Subcutaneous abdominal adipose tissue (tissue), 5 donors: Measurements from ENCODE around the gene MSI2.

Experiments
- H3K27ac ChIP-seq: one replicate; pipeline ENCODE4 v1.7.0; 2013; ENCODE audit warnings: low read depth, mild to moderate bottlenecking, inconsistent platforms, low read length, moderate library complexity
- H3K27me3 ChIP-seq, 5 donors: one replicate each; pipeline ENCODE4 v1.7.0; 2013; ENCODE audit warnings: low read length in 5 of 5, inconsistent platforms in 1 of 5; ENCODE audit not compliant: control insufficient read depth in 5 of 5, insufficient read depth in 4 of 5
- H3K36me3 ChIP-seq, 5 donors: one replicate each; pipeline ENCODE4 v1.7.0; 2013; ENCODE audit warnings: low read length in 5 of 5; ENCODE audit not compliant: control insufficient read depth in 5 of 5, insufficient read depth in 5 of 5
- H3K4me1 ChIP-seq, 5 donors: one replicate each; pipeline ENCODE4 v1.7.0; 2013; ENCODE audit warnings: low read length in 5 of 5, mild to moderate bottlenecking in 3 of 5, moderate library complexity in 1 of 5; ENCODE audit not compliant: control insufficient read depth in 5 of 5, insufficient read depth in 5 of 5
- H3K4me3 ChIP-seq, 5 donors: one replicate each; pipeline ENCODE4 v1.7.0; 2013; ENCODE audit warnings: low read length in 5 of 5, low read depth in 1 of 5
- H3K9ac ChIP-seq, 5 donors: one replicate each; pipeline ENCODE4 v1.7.0; 2013; ENCODE audit warnings: low read length in 5 of 5, mild to moderate bottlenecking in 4 of 5, moderate library complexity in 3 of 5
- H3K9me3 ChIP-seq, 5 donors: one replicate each; pipeline ENCODE4 v1.7.0; 2013; ENCODE audit warnings: low read length in 5 of 5; ENCODE audit not compliant: control insufficient read depth in 5 of 5
- donor health status: healthy.
- donor health status: healthy.
- donor health status: healthy.
- donor health status: healthy.
- donor health status: healthy.

MSI2 gene

DNA sequence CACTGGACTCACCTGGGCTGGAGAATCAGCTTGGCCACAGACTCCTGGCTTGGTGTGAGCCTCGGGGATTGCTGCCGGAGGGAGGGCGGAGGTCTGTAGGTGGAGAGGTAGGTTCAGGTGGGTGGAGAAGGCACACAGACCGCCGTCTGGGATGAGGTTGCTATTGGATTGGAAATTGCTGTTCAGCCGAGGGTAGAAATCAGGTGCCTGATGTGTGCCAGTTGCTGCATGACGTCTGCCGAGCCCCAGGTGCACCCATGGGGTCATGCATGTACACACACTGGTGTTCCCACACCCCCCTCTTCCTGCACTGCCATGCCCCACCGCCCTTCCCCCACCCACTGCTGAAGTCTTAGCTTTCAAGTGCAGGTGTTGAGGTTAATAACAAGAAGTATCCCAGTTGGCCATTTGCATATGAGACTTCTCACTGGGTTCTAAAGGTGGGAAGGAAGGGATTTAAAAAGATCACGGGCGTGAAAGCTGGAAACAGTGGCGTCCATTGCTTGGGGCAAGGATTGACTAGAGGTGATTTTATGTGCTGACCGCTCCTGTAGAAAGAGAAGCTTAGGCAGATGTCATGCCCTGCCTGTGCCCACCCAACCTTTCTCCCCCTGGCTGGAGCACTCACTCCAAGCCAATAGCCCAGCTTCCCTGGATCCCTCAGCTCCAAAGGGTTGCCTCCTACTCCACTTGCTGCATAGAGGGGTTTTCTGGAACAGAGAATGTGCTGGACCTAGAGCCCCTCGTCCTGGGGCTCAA, 295.2 kb downstream of the MSI2 start:
- Histone ChIP-seq H3K27ac (no peak overlapping the region), H3K36me3 (no peaks in the 10 kb centered on the region), H3K27me3 (peaks cover 0 to 22% (median 9%) of the 10 kb centered on the region in 5 donors), H3K9me3 (no peaks in the 10 kb centered on the region), H3K9ac (no peak overlapping the region), H3K4me1 (peaks cover 0 to 10% (median 2%) of the 10 kb centered on the region in 5 donors), H3K4me3 (no peak overlapping the region)

DNA sequence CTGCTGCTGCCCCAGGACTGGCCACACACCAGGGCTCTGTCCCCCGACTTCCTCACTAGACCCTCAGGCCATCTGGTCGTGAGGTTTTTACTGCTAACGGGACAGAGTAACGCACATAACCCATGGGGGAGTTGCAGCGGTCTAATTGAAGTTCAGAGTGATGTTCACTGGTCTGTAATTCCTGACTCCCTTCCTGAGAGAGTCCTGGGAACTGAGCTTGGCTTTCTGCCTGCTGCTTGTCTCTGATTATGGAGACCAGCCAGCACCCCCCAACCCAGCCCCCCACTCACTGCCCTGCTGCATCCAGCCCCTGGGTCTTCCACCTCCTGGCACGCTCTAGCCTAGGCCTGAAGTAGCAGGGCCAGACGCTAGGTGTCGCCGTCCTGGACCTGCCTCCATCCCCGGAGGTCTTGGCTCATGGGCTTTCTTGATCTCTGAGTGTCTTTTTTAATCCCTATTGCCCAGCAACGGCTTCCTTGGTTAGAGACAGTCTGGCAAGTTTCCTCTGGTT, 295.8 kb downstream of the MSI2 start:
- Histone ChIP-seq H3K4me1 (peaks cover 0 to 10% (median 2%) of the 10 kb centered on the region in 5 donors), H3K4me3 (no peak overlapping the region), H3K9ac (no peak overlapping the region), H3K27me3 (peaks cover 0 to 22% (median 9%) of the 10 kb centered on the region in 5 donors), H3K27ac (no peak overlapping the region), H3K9me3 (no peaks in the 10 kb centered on the region), H3K36me3 (no peaks in the 10 kb centered on the region)

DNA sequence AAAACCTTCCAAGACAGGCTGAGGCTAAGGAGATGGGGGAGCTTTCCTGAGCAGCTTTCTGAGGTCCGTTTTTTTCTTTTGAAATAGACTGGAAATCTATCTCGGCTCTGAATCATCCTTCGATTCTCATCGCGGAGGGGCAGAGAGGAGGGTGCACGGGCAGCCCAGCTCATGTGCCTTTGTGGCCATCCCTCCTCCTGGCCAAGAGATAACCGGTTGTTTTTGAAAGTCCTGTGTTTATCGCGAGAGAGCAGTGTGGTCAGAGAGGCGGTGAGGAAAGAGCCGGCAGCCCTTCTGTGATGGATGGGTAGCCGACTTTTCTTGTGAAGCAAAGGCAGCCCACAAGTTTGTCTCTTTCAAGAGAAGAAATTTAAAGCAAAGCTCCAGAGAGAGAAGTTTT, 297.2 kb downstream of the MSI2 start:
- Histone ChIP-seq H3K36me3 (no peaks in the 10 kb centered on the region), H3K9ac (no peak overlapping the region), H3K9me3 (no peaks in the 10 kb centered on the region), H3K4me1 (peaks cover 0 to 4% (median 2%) of the 10 kb centered on the region in 5 donors), H3K27ac (no peak overlapping the region), H3K4me3 (no peak overlapping the region), H3K27me3 (peaks cover 0 to 19% (median 9%) of the 10 kb centered on the region in 5 donors)

DNA sequence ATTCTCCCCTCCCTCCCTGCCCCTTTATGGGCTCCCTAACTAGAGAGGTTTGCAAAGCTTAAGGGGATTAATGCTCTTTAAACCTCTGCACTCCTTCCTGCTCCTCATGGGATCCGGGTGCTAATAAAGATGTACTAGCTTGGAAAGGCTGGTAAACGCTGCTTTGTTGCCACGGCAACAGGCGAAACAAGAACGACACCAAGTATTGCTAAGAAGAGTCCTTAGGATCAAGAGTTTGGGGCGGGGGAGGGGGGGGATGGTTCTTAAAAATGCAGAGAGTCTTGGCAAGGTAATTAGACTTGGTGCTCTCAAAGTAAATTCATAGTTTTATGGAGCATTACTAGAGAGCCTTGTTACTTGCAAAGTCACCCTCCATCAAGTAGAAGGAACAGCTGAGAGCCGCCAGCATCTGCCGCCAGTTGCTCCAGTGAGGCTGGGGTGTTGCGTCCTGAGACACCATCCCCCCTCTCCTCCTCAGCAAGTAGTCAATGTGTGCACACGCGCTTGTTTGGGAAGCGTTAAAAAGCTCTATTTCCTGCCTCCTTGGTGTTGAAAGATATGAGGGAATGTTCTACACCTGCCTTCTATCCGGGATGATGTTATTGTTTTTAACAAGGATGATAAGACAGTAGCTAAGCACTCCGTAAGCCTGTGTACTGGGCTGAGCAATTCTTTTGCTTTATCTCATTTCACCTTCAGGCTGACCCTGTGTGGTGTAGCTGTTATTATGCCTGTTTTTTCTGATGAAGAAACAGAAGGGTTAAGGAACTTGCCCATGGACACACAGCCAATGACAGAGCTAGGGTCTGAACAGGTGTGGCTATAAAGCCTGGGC, 297.9 kb downstream of the MSI2 start:
- no peaks in the 10 kb centered on the region for H3K36me3 ChIP-seq
- H3K4me3 ChIP-seq, result no peak overlapping the region
- no peaks in the 10 kb centered on the region for H3K9me3 ChIP-seq
- H3K27ac ChIP-seq, result no peak overlapping the region
- H3K9ac ChIP-seq, result no peak overlapping the region
- peaks cover 0 to 19% (median 9%) of the 10 kb centered on the region in 5 donors for H3K27me3 ChIP-seq
- peaks cover 0 to 4% (median 2%) of the 10 kb centered on the region in 5 donors for H3K4me1 ChIP-seq

DNA sequence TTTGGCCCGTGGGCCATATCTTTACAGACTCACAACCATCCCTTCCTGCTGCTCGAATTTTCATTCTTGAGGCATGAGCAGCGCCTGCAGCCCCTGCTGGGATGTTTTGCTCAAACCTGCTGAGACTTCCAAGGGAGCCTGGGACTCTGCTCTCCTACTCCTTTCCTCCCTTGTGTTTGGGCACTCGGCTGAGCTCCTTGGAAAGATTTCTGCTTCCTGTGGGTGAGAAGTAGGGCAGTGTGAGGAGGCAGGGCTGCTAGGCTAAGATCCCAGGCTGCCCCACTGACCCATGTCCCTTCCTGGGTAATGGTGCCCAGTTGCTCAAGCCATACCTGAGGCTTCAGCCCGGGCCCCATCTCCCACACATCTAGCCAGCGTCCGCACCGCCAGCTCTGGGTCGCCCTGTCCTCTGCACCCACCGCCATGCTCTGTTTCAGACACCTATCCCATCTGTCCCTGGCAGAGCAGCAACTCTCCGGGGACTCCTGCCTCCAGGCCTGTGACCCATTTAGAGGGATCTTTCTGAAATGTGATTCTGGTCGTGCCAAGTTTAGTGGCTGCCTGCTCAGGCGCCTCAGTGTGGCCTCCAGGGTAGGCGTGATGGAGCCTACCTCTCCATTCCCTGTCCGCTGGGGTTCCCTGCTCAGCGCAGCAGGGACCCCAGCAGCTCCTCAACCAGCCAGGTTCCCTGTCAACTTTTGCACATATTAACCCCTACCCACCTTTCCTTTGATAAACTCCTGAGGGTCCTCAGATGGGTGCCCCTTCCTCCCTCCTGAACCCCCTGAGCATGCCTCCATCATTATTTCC, 298.7 kb downstream of the MSI2 start:
- Histone ChIP-seq H3K27me3 (peaks cover 0 to 14% (median 8%) of the 10 kb centered on the region in 5 donors), H3K9ac (no peak overlapping the region), H3K27ac (no peak overlapping the region), H3K4me1 (peaks cover 0 to 4% (median 2%) of the 10 kb centered on the region in 5 donors), H3K36me3 (no peaks in the 10 kb centered on the region), H3K4me3 (no peak overlapping the region), H3K9me3 (no peaks in the 10 kb centered on the region)

DNA sequence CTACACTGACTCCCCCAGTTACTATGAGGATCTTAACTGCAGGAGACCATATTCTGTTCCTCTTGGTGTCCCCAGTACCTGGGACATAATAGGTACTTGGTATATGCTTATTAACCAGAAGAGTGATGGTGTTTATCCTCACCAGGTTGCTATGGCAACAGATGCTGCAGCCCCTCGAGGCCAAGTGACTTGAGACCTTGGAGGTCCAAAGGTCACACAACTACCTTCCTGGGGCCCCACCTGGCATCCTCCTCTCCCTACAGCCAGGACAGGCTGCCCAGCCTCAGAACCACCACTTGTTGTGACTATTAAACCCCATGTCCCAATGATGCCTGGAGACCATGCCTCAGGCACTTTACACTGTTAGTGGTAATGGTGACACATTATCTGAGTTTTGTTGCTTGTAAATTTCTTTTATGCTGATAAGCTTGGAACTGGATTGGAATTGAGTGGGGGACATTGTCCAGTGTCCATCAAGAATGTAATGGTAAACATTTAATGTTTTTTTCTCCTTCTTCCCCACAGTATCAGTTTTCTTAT, 299.4 kb downstream of the MSI2 start:
- Histone ChIP-seq H3K9me3 (no peaks in the 10 kb centered on the region), H3K36me3 (no peaks in the 10 kb centered on the region), H3K27ac (no peak overlapping the region), H3K4me3 (no peak overlapping the region), H3K27me3 (peaks cover 0 to 14% (median 8%) of the 10 kb centered on the region in 5 donors), H3K4me1 (peaks cover 0 to 4% (median 2%) of the 10 kb centered on the region in 5 donors), H3K9ac (no peak overlapping the region)

DNA sequence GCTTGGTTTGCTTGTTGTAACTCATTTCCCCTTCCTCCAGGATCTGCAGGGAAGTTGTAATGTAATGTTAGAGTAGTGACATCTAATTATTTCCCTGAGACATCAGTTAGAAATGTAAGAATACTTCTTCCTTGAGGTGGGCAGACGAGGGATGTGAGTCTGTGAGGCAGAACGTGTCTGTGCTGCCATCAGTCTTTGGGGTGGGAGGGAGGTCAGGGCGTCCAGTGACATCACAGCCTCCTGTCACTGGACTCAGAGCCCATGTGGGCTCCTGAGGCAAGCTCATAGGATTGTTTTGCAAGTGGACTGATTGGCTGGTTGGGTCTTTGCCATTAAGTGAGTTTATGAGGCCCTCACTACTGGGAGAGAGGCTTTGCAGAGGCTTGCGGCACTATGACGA, 300.0 kb downstream of the MSI2 start:
- peaks cover 0 to 6% (median 2%) of the 10 kb centered on the region in 5 donors for H3K4me1 ChIP-seq
- no peak overlapping the region for H3K4me3 ChIP-seq
- H3K9me3 ChIP-seq, result no peaks in the 10 kb centered on the region
- peaks cover 0 to 12% (median 7%) of the 10 kb centered on the region in 5 donors for H3K27me3 ChIP-seq
- H3K36me3 ChIP-seq, result no peaks in the 10 kb centered on the region
- H3K9ac ChIP-seq, result no peak overlapping the region
- no peak overlapping the region for H3K27ac ChIP-seq

DNA sequence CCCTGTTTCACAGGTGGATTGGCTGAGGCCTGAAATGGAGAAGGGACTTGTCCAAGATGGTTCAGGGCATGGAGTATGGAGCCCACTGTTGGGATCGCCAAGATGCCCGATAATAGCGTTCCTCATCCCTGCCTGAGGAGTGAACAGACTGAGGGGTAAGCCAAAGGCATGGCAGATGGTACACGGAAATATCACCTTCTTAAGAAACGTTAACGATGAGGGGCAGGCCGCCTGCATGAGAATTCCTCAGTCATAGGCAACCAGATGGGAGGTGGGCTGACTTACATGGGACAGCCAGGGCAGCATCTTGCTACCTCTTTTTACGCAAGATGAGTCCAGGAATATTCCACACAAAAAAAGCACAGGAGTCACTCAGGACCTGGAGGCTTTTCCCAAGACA, 300.7 kb downstream of the MSI2 start:
- Histone ChIP-seq H3K27me3 (peaks cover 0 to 7% (median 3%) of the 10 kb centered on the region in 5 donors), H3K27ac (no peak overlapping the region), H3K9ac (no peak overlapping the region), H3K4me1 (peaks cover 0 to 6% (median 0%) of the 10 kb centered on the region in 5 donors), H3K36me3 (no peaks in the 10 kb centered on the region), H3K9me3 (no peaks in the 10 kb centered on the region), H3K4me3 (no peak overlapping the region)

DNA sequence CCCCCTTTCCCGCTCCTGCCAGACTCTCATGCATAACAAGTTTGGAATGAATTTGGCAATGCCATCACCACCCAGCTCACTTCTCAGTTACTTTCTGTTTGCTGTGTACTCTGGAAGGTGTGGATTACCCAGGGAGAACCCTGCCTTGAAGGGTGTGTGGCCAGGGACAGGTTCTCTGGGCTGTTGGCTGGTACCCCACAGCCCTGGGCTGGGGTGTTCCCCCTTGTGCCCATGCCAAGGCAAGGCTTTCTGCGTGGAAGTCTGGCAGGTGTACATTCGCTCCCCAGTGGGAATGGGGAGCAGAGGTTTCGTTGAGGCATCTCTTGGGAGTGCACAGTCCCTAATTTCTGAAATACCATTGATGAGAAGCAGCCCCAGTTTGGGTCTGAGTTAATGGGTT, 301.1 kb downstream of the MSI2 start:
- peaks cover 0 to 4% (median 0%) of the 10 kb centered on the region in 5 donors for H3K4me1 ChIP-seq
- H3K9ac ChIP-seq, result no peak overlapping the region
- no peaks in the 10 kb centered on the region for H3K9me3 ChIP-seq
- H3K27ac ChIP-seq, result no peak overlapping the region
- H3K36me3 ChIP-seq, result no peaks in the 10 kb centered on the region
- H3K4me3 ChIP-seq, result no peak overlapping the region
- peaks cover 0 to 4% (median 0%) of the 10 kb centered on the region in 5 donors for H3K27me3 ChIP-seq
